Hippocampal formation (tissue), 2 donors: ENCODE results near the gene MAGEE2.
A peak's percentile ranks its signal among the peaks of the same experiment; 100 is the strongest.
"Not testable (repeated sequence)": the region's sequence is repeated elsewhere in the genome, so short reads cannot be mapped to it uniquely, and the experiment has no call there.

Experiments used
- DNase-seq, 2 donors: peaks; one replicate each; lab custom pipeline; 2025; lab: John Stamatoyannopoulos, UW

The MAGEE2 gene, protein sequence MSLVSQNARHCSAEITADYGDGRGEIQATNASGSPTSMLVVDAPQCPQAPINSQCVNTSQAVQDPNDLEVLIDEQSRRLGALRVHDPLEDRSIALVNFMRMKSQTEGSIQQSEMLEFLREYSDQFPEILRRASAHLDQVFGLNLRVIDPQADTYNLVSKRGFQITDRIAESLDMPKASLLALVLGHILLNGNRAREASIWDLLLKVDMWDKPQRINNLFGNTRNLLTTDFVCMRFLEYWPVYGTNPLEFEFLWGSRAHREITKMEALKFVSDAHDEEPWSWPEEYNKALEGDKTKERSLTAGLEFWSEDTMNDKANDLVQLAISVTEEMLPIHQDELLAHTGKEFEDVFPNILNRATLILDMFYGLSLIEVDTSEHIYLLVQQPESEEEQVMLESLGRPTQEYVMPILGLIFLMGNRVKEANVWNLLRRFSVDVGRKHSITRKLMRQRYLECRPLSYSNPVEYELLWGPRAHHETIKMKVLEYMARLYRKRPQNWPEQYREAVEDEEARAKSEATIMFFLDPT

DNA sequence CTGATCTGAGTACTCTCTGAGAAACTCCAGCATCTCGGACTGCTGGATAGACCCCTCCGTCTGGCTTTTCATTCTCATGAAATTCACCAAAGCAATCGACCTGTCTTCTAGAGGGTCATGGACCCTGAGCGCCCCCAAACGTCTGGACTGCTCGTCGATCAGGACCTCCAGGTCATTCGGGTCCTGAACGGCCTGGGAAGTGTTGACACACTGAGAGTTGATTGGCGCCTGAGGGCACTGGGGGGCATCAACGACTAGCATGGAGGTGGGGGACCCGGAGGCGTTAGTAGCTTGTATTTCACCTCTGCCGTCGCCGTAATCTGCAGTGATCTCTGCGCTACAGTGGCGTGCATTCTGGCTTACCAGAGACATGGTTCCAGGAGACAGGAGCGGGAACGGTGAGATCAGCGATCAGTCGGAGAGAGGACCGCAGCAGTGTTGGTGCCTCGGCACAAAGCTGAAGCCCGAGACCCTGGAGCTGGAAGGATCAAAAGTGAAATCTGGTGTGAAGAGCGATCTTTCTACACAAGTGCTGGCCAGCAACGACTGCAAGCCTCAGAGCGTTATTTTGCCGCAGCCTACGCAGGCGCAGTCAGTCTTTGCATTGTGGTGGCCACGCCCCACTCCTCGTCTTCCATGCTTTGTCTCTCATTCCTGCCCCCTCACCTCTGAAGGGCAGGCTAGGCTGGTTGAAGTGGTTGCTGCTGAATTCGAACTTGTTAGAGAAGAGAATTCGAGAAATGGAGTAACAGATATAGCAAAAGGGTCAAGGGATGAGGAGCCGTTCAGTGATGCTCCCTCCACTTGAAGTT lies at the start of gene MAGEE2:
TSS of gene MAGEE2 (minus strand) at position 575 of the 812 bp plus-strand sequence. CDS start at position 372, 203 bp downstream.
- DNase-seq, result peak in 1 of 2 donors; percentile 16

DNA sequence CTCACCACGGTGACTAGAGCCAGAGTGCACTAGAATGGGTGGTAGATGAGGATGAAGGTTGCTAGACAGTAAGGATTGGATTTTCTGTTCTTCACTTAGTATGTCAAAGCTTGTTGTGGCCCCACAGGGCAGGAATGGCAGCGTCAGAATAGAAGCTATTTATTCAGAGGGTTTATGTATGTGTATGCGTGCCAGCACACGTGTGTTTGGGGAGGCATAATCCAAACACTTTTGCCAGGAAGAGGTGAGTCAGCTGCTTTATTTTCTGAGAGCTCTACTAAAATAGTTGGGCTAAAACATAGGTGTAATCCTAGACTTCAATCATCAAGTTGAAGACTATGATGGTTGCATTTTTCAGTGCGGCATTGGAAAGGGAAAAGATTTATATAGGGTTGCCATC lies 1.2 kb upstream of the MAGEE2 start:
- no peak for DNase-seq

DNA sequence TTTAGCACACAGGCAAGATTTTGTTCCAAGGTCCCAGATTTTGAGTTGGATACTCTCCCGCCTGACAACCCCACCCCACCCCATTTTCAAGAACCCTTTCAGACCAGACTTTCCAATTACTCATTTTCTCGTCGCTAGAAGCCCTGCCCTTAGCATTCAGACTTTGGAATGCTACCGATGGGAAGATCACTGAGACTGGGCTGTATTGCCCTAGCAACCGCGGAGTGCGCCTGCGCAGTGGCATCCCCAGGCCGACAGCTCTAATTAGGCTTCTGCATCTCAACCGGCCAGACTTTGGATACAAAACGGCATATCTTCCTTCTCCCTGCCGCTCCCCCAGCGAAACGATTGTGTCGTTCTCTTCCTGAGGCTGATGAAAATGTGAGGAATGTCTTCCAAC lies 3.4 kb downstream of the MAGEE2 start:
- peak; percentile 20 to 28 for DNase-seq

DNA sequence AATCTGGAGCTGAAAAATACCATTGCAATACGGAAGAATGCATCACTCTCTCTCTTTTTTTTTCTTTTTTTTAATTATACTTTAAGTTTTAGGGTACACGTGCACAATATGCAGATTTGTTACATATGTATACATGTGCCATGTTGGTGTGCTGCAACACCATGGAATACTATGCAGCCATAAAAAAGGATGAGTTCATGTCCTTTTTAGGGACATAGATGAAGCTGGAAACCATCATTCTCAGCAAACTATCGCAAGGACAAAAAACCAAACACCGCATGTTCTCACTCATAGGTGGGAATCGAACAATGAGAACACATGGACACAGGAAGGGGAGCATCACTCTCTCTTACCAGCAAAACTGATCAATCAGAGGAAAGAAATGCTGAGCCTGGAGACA lies 17.0 kb downstream of the MAGEE2 start:
- DNase-seq, result not testable (repeated sequence)

DNA sequence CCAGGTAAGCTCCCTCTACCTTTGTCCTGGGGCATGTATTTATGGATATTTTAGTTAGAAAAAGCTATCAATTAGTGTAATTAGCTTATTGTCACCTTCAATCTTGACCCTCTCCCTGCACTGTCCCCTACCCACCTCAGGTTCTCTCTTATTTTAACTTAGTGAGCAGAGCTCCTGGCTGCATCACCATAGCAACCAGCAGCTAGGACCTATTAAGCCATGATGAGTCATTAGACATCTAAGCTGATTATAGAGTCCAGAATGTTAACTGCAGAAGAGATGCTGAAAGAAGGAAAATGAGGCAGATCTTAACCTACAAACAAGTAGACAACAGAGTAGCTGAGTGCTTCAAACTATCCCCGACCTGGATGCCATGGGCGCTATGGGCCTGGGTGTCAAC lies 36.6 kb downstream of the MAGEE2 start:
- no peak for DNase-seq

DNA sequence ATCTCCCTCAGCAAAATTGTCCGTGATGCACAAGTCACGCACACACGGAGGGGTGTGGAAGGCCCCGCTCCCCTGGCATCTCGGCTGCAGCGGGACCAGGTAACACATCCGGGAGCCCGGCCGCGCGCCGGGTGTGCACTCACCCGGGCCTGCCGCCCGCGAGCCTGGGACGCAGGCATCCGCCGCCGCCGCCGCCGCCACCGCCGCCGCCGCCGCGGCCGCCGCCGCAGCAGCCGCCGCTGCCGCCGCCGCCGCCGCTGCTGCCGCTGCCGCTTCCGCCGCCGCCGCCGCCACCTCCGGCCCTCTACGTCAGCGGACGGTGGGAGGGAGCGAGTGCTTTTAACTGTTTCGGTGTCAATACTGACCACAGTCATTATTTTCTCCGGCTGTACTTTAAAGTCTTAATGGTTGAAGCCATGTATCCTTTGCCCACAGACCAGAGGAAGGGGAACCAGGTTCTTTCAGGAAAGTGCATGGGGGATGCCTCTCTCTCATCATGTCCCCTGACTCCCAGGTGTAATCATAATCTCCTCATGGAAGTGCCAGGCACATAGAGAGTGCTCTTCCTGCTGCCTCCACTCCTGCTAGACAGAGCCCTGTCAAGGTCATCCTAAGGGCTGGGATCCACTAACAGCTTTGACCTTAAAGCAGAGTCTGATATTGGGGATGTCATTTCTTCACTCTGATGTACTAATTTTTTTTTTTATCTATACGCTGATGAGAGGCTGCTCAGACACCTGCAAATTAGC lies 38.0 kb downstream of the MAGEE2 start:
- peak in 1 of 2 donors; percentile 1 for DNase-seq
